Articular chondrocyte of knee joint (primary cell): ENCODE measurements around the gene IRF2. TPM values are rescaled to one million over a fixed set of nuclear protein-coding genes. Genes with fewer than 3 reads are reported as not detected.

ENCODE experiments used
- small RNA-seq: library from RNA; depleted of rRNA; stranded (forward); fragments of <200 nt; gene quantifications from one replicate; pipeline ENCODE3, GENCODE V24; 2012
- total RNA-seq: library from RNA; depleted of rRNA; stranded (reverse); fragments of >200 nt; gene quantifications from 2 replicates; pipeline ENCODE4 v1.2.3, GENCODE V29; 2012

Gene IRF2
- 40.4 and 52.6 TPM in 2 replicates for total RNA-seq

GRCh38 chr4:184474263-184475095, at the start of gene IRF2:
IRF2 (minus strand) TSS chr4:184474550; CDS start chr4:184429064, 45,486 bp downstream.

Small RNA genes lying within 50 kb of the gene (small RNA-seq; reads per million reads assigned to genes)
- gene RF00152, result not detected

Other genes starting within 250 kb of the IRF2 start
- 45.1 and 48.3 TPM in 2 replicates for gene CASP3, start 174.9 kb upstream of the IRF2 start, total RNA-seq
- gene PRIMPOL, start 175.2 kb upstream of the IRF2 start, total RNA-seq, result 14.2 and 23.6 TPM in 2 replicates